GF-D8 (cell line): Measurements from ENCODE around the gene FAM227A.
"Not testable (repeated sequence)": the region's sequence is repeated elsewhere in the genome, so short reads cannot be mapped to it uniquely, and the experiment has no call there.

Experiments used
- DNase-seq: peaks from one replicate; lab custom pipeline; 2025; lab: John Stamatoyannopoulos, UW

FAM227A gene

GRCh38 chr22:38657045-38657909 is 1.1 kb upstream of the FAM227A start:
- DNase-seq: peak; percentile 16

GRCh38 chr22:38655519-38656255 is 505 bp downstream of the FAM227A start:
- no peak for DNase-seq

DNA sequence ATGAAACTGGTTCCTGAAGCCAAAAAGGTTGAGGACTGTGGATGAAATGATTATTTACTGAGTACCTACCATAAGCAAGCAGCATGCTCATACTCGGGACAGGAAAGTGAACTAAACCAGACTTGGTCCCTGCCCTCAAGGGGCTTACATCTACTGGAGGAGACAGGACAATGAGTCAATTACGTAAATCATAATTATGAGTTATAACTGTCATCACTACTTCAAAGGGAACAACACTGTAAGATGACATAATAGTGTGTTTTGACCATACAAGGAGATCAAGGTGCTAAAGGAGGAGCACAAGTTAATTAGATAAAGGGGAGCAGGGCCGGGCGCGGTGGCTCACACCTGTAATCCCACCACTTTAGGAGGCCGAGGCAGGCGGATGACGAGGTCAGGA is 2.5 kb downstream of the FAM227A start:
- DNase-seq: no peak

DNA sequence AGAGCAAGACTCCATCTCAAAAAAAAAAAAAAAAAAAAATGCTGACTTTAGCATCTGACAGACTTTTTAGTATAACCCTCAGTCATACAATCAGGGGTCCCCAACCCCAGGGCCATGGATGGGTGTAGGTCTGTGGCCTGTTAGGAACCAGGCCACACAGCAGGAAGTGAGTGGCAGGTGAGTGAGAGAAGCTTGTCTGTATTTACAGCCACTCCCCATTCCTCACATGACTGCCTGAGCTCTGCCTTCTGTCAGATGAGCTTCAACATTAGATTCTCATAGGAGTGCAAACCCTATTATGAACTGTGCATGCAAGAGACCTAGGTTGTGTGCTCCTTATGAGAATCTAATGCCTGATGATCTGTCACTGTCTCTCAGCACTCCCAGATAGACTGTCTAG is 3.3 kb downstream of the FAM227A start:
- DNase-seq: no peak

- no peak for DNase-seq
Observed at GRCh38 chr22:38649841-38650522, 6.2 kb downstream of the FAM227A start.

DNA sequence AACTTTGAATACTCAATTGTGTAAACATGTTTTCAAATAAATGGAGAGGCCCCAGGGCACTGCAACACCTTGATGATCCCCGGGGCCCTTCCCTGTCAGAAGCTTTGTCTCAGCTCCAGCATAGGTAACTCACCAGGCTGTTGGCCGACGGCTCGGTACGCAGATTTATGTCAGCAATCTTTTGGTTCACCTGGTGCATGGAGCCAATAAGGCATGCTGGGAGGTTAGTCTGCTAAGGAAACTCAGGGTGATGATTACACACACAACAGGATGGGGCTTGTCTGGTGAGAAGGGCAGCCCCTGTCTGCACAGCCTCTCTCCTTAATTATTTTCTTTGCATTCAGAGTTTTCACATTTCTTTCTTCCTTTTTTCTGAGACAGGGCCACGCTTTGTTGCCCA is 10.8 kb downstream of the FAM227A start:
- DNase-seq: no peak

DNA sequence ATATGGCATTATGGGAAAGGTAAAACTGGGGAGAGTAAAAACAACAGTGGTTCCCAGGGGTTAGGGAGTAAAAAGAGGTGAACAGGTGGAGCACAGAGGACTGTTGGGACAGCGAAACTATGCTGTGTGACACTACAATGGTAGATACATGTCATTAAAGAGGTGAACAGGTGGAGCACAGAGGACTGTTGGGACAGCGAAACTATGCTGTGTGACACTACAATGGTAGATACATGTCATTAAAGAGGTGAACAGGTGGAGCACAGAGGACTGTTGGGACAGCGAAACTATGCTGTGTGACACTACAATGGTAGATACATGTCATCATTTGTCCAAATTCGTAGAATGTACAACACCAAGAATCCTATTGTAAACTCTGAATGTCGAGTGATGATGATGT is 11.9 kb downstream of the FAM227A start:
- not testable (repeated sequence) for DNase-seq

GRCh38 chr22:38641476-38642040 is 14.6 kb downstream of the FAM227A start:
- DNase-seq: no peak

- DNase-seq: no peak
Observed at GRCh38 chr22:38638728-38639127, 17.5 kb downstream of the FAM227A start.

DNA sequence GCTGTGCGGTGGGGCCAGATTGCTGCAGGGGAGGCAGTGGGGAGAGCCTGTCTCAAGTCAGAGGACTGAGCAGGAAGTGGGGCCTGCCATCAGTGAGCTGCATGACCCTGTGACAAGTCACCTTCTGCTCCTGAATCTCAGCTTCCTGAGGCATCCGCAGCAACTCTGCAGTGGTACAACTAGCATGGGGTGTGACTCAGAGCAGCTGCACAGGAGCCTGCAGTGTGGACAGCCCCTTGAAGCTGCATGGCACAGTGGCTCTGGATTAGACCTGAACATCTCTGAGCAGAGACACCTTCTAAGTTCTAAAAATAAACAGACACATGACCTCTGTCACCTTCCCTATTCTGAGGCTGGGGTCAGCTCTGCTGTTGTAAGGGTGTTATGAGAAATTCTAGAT is 18.0 kb downstream of the FAM227A start:
- no peak for DNase-seq

- DNase-seq: no peak
Observed at GRCh38 chr22:38632528-38632927, 23.7 kb downstream of the FAM227A start.

GRCh38 chr22:38631724-38632123 is 24.5 kb downstream of the FAM227A start:
- DNase-seq: peak; percentile 21

DNA sequence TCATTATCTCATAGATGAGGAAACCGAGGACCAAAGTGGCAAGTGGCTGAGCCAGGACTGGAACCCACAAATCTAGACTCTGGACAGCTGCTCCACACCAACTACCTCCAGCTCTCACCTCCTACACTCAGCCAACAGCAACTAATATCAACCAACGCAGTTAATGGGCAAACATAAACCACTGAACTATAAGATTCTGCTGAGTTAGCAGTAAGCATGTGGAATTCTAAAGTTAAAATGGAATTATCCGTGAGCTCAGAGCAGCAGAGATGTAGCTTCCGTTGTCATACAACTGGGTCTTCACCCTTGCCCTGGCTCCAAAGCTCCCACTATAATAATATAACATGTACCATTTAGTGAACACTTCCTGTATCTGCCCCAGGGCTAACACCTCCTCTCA is 27.1 kb downstream of the FAM227A start:
- no peak for DNase-seq

- DNase-seq: no peak
Observed at GRCh38 chr22:38628444-38628843, 27.7 kb downstream of the FAM227A start.

DNA sequence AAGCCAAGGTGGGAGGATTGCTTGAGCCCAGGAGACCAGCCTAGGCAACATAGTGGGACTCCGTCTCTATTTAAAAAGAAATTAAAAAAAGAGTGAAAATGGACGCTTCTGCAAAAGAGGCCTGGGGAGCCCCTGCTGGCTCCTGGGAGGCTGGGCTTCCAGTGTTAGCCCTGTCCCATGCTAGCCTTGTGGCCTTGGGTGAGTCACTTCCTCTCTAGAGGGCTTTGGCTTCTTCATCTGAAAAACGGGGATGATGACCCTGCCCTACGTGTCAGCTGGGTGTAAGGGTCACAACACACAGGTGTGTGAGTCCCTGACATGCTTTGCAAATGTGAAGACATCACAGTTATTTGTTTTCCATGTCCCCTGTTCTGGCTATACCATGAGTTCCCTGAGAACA is 32.8 kb downstream of the FAM227A start:
- DNase-seq: no peak

GRCh38 chr22:38618682-38619081 is 37.5 kb downstream of the FAM227A start:
- no peak for DNase-seq

- no peak for DNase-seq
Observed at GRCh38 chr22:38618258-38618657, 37.9 kb downstream of the FAM227A start.

GRCh38 chr22:38615064-38615405 is 41.2 kb downstream of the FAM227A start:
- not testable (repeated sequence) for DNase-seq

DNA sequence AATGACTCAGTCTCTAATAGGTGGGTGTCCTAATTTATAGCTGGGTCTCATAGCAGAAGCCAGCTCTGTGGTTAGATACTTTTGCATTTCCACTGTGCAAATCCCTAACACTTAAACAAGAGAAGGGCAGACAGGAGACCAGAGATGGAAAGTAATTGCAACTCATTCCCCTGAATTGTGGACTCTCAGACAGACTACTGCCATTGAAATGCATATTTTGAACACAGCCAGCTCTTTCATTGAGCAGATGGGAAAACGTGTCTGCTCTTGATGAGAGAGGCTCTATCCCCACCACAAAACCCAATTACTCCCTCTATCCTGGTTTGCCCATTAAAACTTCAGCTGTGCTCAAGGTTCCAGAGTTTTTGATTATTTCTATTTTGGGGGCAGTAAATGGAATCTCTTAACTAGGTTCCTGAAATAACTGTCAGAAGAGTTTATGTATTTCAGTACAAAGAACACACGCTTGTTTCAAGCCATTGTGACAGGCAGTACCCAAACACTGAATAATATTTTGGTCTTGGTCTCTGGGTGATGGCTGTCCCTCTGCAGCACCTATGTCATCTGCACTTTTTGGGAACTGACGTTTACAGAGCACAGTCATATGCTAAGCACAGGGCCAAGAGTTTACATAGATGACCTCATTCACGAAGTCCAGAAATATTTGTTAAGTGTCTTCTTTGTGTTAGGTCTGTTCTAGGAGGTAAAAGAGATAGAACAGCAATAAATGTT is 41.7 kb downstream of the FAM227A start:
- no peak for DNase-seq

GRCh38 chr22:38613588-38613987 is 42.6 kb downstream of the FAM227A start:
- no peak for DNase-seq

- no peak for DNase-seq
Observed at GRCh38 chr22:38612217-38613006, 43.8 kb downstream of the FAM227A start.
